Smooth muscle cell (in vitro differentiated cells): ENCODE results near the gene FBLN1. TPM values are rescaled to one million over a fixed set of nuclear protein-coding genes. Genes with fewer than 3 reads are reported as not detected.

Experiments used
- DNase-seq: peaks from one replicate; lab custom pipeline; 2025; ENCODE audit not compliant: unreplicated experiment; lab: John Stamatoyannopoulos, UW
- H2AFZ ChIP-seq: fragments of 200-600 bp; sonication (generic); 2 replicates; pipeline ENCODE4 v1.6.0; 2016; ENCODE audit warnings: antibody characterized with exemption, low read depth, mild to moderate bottlenecking
- H3F3A ChIP-seq: fragments of 200-600 bp; sonication (generic); 2 replicates; pipeline ENCODE4 v1.6.0; 2017; ENCODE audit warnings: antibody characterized with exemption, low read depth
- H3K27ac ChIP-seq: fragments of 200-600 bp; sonication (generic); 2 replicates; pipeline ENCODE4 v1.5.1; 2016; ENCODE audit warnings: low read depth, mild to moderate bottlenecking
- H3K27me3 ChIP-seq: fragments of 200-600 bp; sonication (generic); 2 replicates; pipeline ENCODE4 v1.6.1; 2016; ENCODE audit warnings: low read depth, mild to moderate bottlenecking
- H3K36me3 ChIP-seq: fragments of 200-600 bp; sonication (generic); 2 replicates; pipeline ENCODE4 v1.5.1; 2016; ENCODE audit warnings: low read depth
- H3K4me1 ChIP-seq: fragments of 200-600 bp; sonication (generic); 2 replicates; pipeline ENCODE4 v1.5.1; 2016; ENCODE audit warnings: low read depth
- H3K4me2 ChIP-seq: fragments of 200-600 bp; sonication (generic); 2 replicates; pipeline ENCODE4 v1.6.0; 2016; ENCODE audit warnings: mild to moderate bottlenecking
- H3K4me3 ChIP-seq: fragments of 200-600 bp; sonication (generic); 2 replicates; pipeline ENCODE4 v1.5.1; 2016; ENCODE audit warnings: mild to moderate bottlenecking
- H3K79me2 ChIP-seq: fragments of 200-600 bp; sonication (generic); 2 replicates; pipeline ENCODE4 v1.6.0; 2016; ENCODE audit warnings: low read depth, mild to moderate bottlenecking
- H3K9ac ChIP-seq: fragments of 200-600 bp; sonication (generic); 2 replicates; pipeline ENCODE4 v1.6.0; 2016; ENCODE audit warnings: low read depth
- H3K9me3 ChIP-seq: fragments of 200-600 bp; sonication (generic); replicated peaks from 2 replicates; pipeline ENCODE4 v1.5.1; 2016; ENCODE audit warnings: low read depth
- H4K20me1 ChIP-seq: fragments of 200-600 bp; sonication (generic); 2 replicates; pipeline ENCODE4 v1.6.0; 2016; ENCODE audit warnings: low read depth
- CTCF ChIP-seq: fragments of 200-600 bp; sonication (generic); IDR thresholded peaks from 2 replicates; pipeline ENCODE4 v1.5.1; 2017; ENCODE audit warnings: borderline replicate concordance, mild to moderate bottlenecking, antibody characterized with exemption; ENCODE audit not compliant: insufficient read depth, poor library complexity, severe bottlenecking
- WGBS: methylation state at CpG from one replicate; pipeline ENCODE4 v1.1.7; 2016; ENCODE audit warnings: low lambda C conversion rate; 5-methylcytosine and 5-hydroxymethylcytosine counted together
- polyA plus RNA-seq: library from polyadenylated mRNA; unstranded; fragments of >200 nt; fragmentation: Nextera tagmentation; extraction: Ambion mirVana; gene quantifications from 2 replicates; pipeline ENCODE4 v1.2.1, GENCODE V29; 2016
- total RNA-seq: library from RNA; depleted of rRNA; stranded (reverse); fragments of >200 nt; gene quantifications from 2 replicates; pipeline ENCODE4 v1.2.3, GENCODE V29; 2014

FBLN1 gene
- total and polyA plus RNA-seq, 2 experiments from 2014 or later = 90.9 to 296 TPM

GRCh38 chr22:45505991-45506747 is 3.5 kb downstream of the FBLN1 start:
- peaks cover 47% of the 10 kb centered on the region for H3F3A ChIP-seq
- TF ChIP-seq CTCF = no peak
- H4K20me1 ChIP-seq = no peaks in the 10 kb centered on the region
- no peaks in the 10 kb centered on the region for H3K27me3 ChIP-seq
- no peaks in the 10 kb centered on the region for H3K36me3 ChIP-seq
- H3K9ac ChIP-seq = no peak overlapping the region
- no peak overlapping the region for H3K27ac ChIP-seq
- peaks cover 45% of the 10 kb centered on the region for H3K4me1 ChIP-seq
- no peak overlapping the region for H3K4me2 ChIP-seq
- H3K9me3 ChIP-seq = no peaks in the 10 kb centered on the region
- DNase-seq = no peak
- WGBS = 93% methylated on average over 14 of the region's 14 CpGs
- no peak overlapping the region for H3K4me3 ChIP-seq
- H2AFZ ChIP-seq = no peak overlapping the region
- peaks cover 66% of the 10 kb centered on the region for H3K79me2 ChIP-seq

GRCh38 chr22:45506816-45507360 is 4.2 kb downstream of the FBLN1 start:
- TF ChIP-seq CTCF = no peak
- no peaks in the 10 kb centered on the region for H3K9me3 ChIP-seq
- no peak overlapping the region for H2AFZ ChIP-seq
- H3K9ac ChIP-seq = no peak overlapping the region
- H3K27ac ChIP-seq = no peak overlapping the region
- H3K79me2 ChIP-seq = peaks cover 66% of the 10 kb centered on the region
- H3F3A ChIP-seq = peaks cover 47% of the 10 kb centered on the region
- no peaks in the 10 kb centered on the region for H3K27me3 ChIP-seq
- no peak overlapping the region for H3K4me3 ChIP-seq
- H3K4me1 ChIP-seq = peaks cover 47% of the 10 kb centered on the region
- H4K20me1 ChIP-seq = no peaks in the 10 kb centered on the region
- H3K4me2 ChIP-seq = no peak overlapping the region
- no peaks in the 10 kb centered on the region for H3K36me3 ChIP-seq
- WGBS = 83% methylated on average over 8 of the region's 8 CpGs
- DNase-seq = no peak

- Histone ChIP-seq H3K4me2 (no peak overlapping the region), H2AFZ (no peak overlapping the region), H3K9me3 (no peaks in the 10 kb centered on the region), H3K4me1 (peaks cover 50% of the 10 kb centered on the region), H3K27me3 (no peaks in the 10 kb centered on the region), H3K36me3 (no peaks in the 10 kb centered on the region), H3K79me2 (peaks cover 71% of the 10 kb centered on the region), H3K9ac (no peak overlapping the region), H3K27ac (no peak overlapping the region), H3F3A (peaks cover 47% of the 10 kb centered on the region), H4K20me1 (peaks cover 7% of the 10 kb centered on the region), H3K4me3 (no peak overlapping the region)
- WGBS = 98% methylated on average over 6 of the region's 6 CpGs
- TF ChIP-seq CTCF = no peak
- no peak for DNase-seq
These were observed 5.1 kb downstream of the FBLN1 start for GRCh38 chr22:45507798-45508197.
